H9 (cell line): ENCODE results near the gene TTN. TPM values are rescaled to one million over a fixed set of nuclear protein-coding genes. Genes with fewer than 3 reads are reported as not detected.

Source experiments
- DNase-seq: peaks from one replicate; pipeline ENCODE4 v3.0.0-alpha.2; 2017
- H2AFZ ChIP-seq: one replicate; pipeline ENCODE4 v1.6.1; 2013; ENCODE audit warnings: mild to moderate bottlenecking, low read length, control low read depth, moderate library complexity
- H2AK5ac ChIP-seq: 2 replicates; pipeline ENCODE4 v1.6.1; 2013; ENCODE audit warnings: low read length, control low read depth, mixed read lengths; ENCODE audit not compliant: insufficient read length
- H2BK120ac ChIP-seq: one replicate; pipeline ENCODE4 v1.6.1; 2013; ENCODE audit warnings: low read depth, mild to moderate bottlenecking, low read length, control low read depth, inconsistent platforms; ENCODE audit not compliant: poor library complexity, severe bottlenecking
- H2BK12ac ChIP-seq: 2 replicates; pipeline ENCODE4 v1.6.1; 2013; ENCODE audit warnings: low read length, control low read depth, mixed read lengths, low read depth; ENCODE audit not compliant: insufficient read length
- H2BK15ac ChIP-seq: 2 replicates; pipeline ENCODE4 v1.6.1; 2013; ENCODE audit warnings: low read depth, low read length, control low read depth
- H2BK20ac ChIP-seq: one replicate; pipeline ENCODE4 v1.6.1; 2013; ENCODE audit warnings: low read depth, mild to moderate bottlenecking, low read length, control low read depth, inconsistent platforms; ENCODE audit not compliant: poor library complexity, severe bottlenecking
- H2BK5ac ChIP-seq: 2 replicates; pipeline ENCODE4 v1.6.1; 2013; ENCODE audit warnings: low read length, control low read depth, mixed read lengths; ENCODE audit not compliant: insufficient read length
- H3K14ac ChIP-seq: 2 replicates; pipeline ENCODE4 v1.6.1; 2013; ENCODE audit warnings: low read length, control low read depth; ENCODE audit not compliant: insufficient read depth
- H3K18ac ChIP-seq: 2 replicates; pipeline ENCODE4 v1.6.1; 2013; ENCODE audit warnings: low read depth, mild to moderate bottlenecking, mixed read lengths, low read length, control low read depth; ENCODE audit not compliant: insufficient read length
- H3K23ac ChIP-seq: 2 replicates; pipeline ENCODE4 v1.6.1; 2013; ENCODE audit warnings: low read length, control low read depth, mixed read lengths, low read depth; ENCODE audit not compliant: insufficient read length
- H3K23me2 ChIP-seq: 2 replicates; pipeline ENCODE4 v1.6.1; 2013; ENCODE audit warnings: low read depth, mild to moderate bottlenecking, mixed read lengths, low read length, control low read depth; ENCODE audit not compliant: insufficient read length, poor library complexity, severe bottlenecking
- H3K27ac ChIP-seq: 2 replicates; pipeline ENCODE4 v1.5.1; 2013; ENCODE audit warnings: low read length, control low read depth, mixed read lengths, low read depth; ENCODE audit not compliant: insufficient read length
- H3K27me3 ChIP-seq: 2 replicates; pipeline ENCODE4 v1.6.1; 2013; ENCODE audit warnings: low read length, control low read depth, inconsistent platforms; ENCODE audit not compliant: insufficient read depth
- H3K4ac ChIP-seq: 2 replicates; pipeline ENCODE4 v1.6.1; 2013; ENCODE audit warnings: low read depth, mild to moderate bottlenecking, control low read depth, inconsistent platforms, low read length, moderate library complexity
- H3K4me1 ChIP-seq: 2 replicates; pipeline ENCODE4 v1.6.1; 2013; ENCODE audit warnings: low read length, control low read depth, inconsistent platforms; ENCODE audit not compliant: insufficient read depth
- H3K4me2 ChIP-seq: 2 replicates; pipeline ENCODE4 v1.6.1; 2013; ENCODE audit warnings: low read length, control low read depth, mixed read lengths; ENCODE audit not compliant: insufficient read length, insufficient read depth
- H3K56ac ChIP-seq: 2 replicates; pipeline ENCODE4 v1.6.1; 2013; ENCODE audit warnings: low read depth, mild to moderate bottlenecking, mixed read lengths, low read length, control low read depth; ENCODE audit not compliant: insufficient read length
- H3K79me1 ChIP-seq: 2 replicates; pipeline ENCODE4 v1.6.1; 2013; ENCODE audit warnings: low read depth, mild to moderate bottlenecking, moderate library complexity, low read length, control low read depth, inconsistent platforms; ENCODE audit not compliant: insufficient read depth, poor library complexity, severe bottlenecking
- H3K79me2 ChIP-seq: 2 replicates; pipeline ENCODE4 v1.6.1; 2013; ENCODE audit warnings: low read length, control low read depth, inconsistent platforms; ENCODE audit not compliant: insufficient read depth
- H3K9ac ChIP-seq: 2 replicates; pipeline ENCODE4 v1.6.1; 2013; ENCODE audit warnings: low read length, control low read depth, mixed read lengths; ENCODE audit not compliant: insufficient read length; ENCODE audit errors: extremely low read depth
- H3K9me3 ChIP-seq: one replicate; pipeline ENCODE4 v1.6.1; 2013; ENCODE audit warnings: low read depth, low read length, inconsistent platforms; ENCODE audit not compliant: control insufficient read depth
- H3T11ph ChIP-seq: one replicate; pipeline ENCODE4 v1.6.1; 2013; ENCODE audit warnings: mild to moderate bottlenecking, low read length, control low read depth, inconsistent platforms
- H4K20me1 ChIP-seq: one replicate; pipeline ENCODE4 v1.6.1; 2013; ENCODE audit not compliant: control insufficient read depth, insufficient read length, insufficient read depth
- H4K5ac ChIP-seq: 2 replicates; pipeline ENCODE4 v1.6.1; 2013; ENCODE audit warnings: low read depth, mild to moderate bottlenecking, mixed read lengths, low read length, control low read depth; ENCODE audit not compliant: insufficient read length
- H4K8ac ChIP-seq: replicated peaks from 2 replicates; pipeline ENCODE4 v1.6.1; 2013; ENCODE audit warnings: low read length, control low read depth, mixed read lengths, low read depth; ENCODE audit not compliant: insufficient read length
- H4K91ac ChIP-seq: 2 replicates; pipeline ENCODE4 v1.6.1; 2013; ENCODE audit warnings: low read depth, mild to moderate bottlenecking, moderate library complexity, mixed read lengths, low read length, control low read depth; ENCODE audit not compliant: insufficient read length
- H3K27ac Mint-ChIP-seq, 3 experiments: 2 replicates in 2 of 3; 3 replicates in 1 of 3; pipeline ENCODE4 v1.8.0; 2020 to 2021; ENCODE audit warnings: mixed read lengths in 3 of 3, mild to moderate bottlenecking in 1 of 3, moderate library complexity in 1 of 3
- H3K27me3 Mint-ChIP-seq: 2 replicates; pipeline ENCODE4 v1.8.0; 2021; ENCODE audit warnings: low read depth, mild to moderate bottlenecking, moderate library complexity, mixed read lengths
- H3K36me3 Mint-ChIP-seq, 3 experiments: 2 replicates in 2 of 3; 3 replicates in 1 of 3; pipeline ENCODE4 v1.8.0; 2020 to 2021; ENCODE audit warnings: low read depth in 3 of 3, mixed read lengths in 3 of 3; ENCODE audit not compliant: insufficient read depth in 1 of 3
- H3K4me1 Mint-ChIP-seq, 2 experiments: 2 replicates each; pipeline ENCODE4 v1.8.0; 2020; ENCODE audit warnings: mixed read lengths in 2 of 2
- H3K4me3 Mint-ChIP-seq, 2 experiments: 2 replicates in 1 of 2; 3 replicates in 1 of 2; pipeline ENCODE4 v1.8.0; 2020 to 2021; ENCODE audit warnings: mild to moderate bottlenecking in 2 of 2, mixed read lengths in 2 of 2, moderate library complexity in 1 of 2
- H3K9me3 Mint-ChIP-seq, 2 experiments: 2 replicates in 1 of 2; 3 replicates in 1 of 2; pipeline ENCODE4 v1.8.0; 2020; ENCODE audit warnings: mild to moderate bottlenecking in 2 of 2, mixed read lengths in 2 of 2, moderate library complexity in 1 of 2
- WGBS: extraction: QIAGEN DNeasy Blood & Tissue Kit; methylation state at CpG from one replicate; pipeline ENCODE4 v1.1.7; 2013; ENCODE audit warnings: missing lambda C conversion rate, low lambda C conversion rate, mixed read lengths; ENCODE audit not compliant: insufficient read length; ENCODE audit errors: extremely low coverage; 5-methylcytosine and 5-hydroxymethylcytosine counted together
- total RNA-seq: library from RNA; stranded (reverse); gene quantifications from 2 replicates; pipeline ENCODE4 v1.2.1, GENCODE V29; 2021
- TF ChIP-seq, protein P1 (sequence below): fragments of 200-600 bp; sonication (generic); conservative IDR thresholded peaks from 3 replicates; pipeline ENCODE4 v1.8.0; 2021; ENCODE audit warnings: antibody characterized with exemption, mild to moderate bottlenecking

Gene TTN
- total RNA-seq, 1 experiment from 2014 or later: 0.70 TPM

GRCh38 chr2:178482437-178482836 lies 324.8 kb downstream of the TTN start:
- H3K56ac ChIP-seq: no peak overlapping the region
- no peak overlapping the region for H3K27ac ChIP-seq
- H4K20me1 ChIP-seq: no peaks in the 10 kb centered on the region
- no peak overlapping the region for H3K18ac ChIP-seq
- no peak overlapping the region for H3K4me2 ChIP-seq
- no peak overlapping the region for H4K8ac ChIP-seq
- peaks cover 20 to 27% of the 10 kb centered on the region in 2 experiments for H3K4me1 Mint-ChIP-seq
- H3K9me3 ChIP-seq: no peaks in the 10 kb centered on the region
- H3K23me2 ChIP-seq: peaks cover 11% of the 10 kb centered on the region
- H3K27me3 Mint-ChIP-seq: no peaks in the 10 kb centered on the region; the same call in 1 of the 2 replicates
- H2AK5ac ChIP-seq: no peak overlapping the region
- H3K4me1 ChIP-seq: peaks cover 3% of the 10 kb centered on the region; the same call in 1 of the 2 replicates
- no peak overlapping the region for H2BK120ac ChIP-seq
- no peak overlapping the region for H4K5ac ChIP-seq
- H3K9ac ChIP-seq: no peak overlapping the region
- H3K27me3 ChIP-seq: no peaks in the 10 kb centered on the region
- no peak overlapping the region for H2BK5ac ChIP-seq
- DNase-seq: no peak
- H3K9me3 Mint-ChIP-seq: no peaks in the 10 kb centered on the region; a peak in 1 of 5 replicates
- no peak overlapping the region for H3T11ph ChIP-seq
- no peak overlapping the region for H3K4ac ChIP-seq
- no peak overlapping the region for H2BK15ac ChIP-seq
- H2BK20ac ChIP-seq: no peak overlapping the region
- WGBS: no CpG with 5 or more reads among the region's 4 CpGs
- peak overlapping the region; percentile 11 to 50; a peak in 3 of 5 replicates for H3K4me3 Mint-ChIP-seq
- no peak overlapping the region for H3K14ac ChIP-seq
- peaks cover 3% of the 10 kb centered on the region for H3K79me1 ChIP-seq
- no peak overlapping the region for H2BK12ac ChIP-seq
- H3K27ac Mint-ChIP-seq: peak overlapping the region in 1 of 3 experiments; percentile 49; a peak in 2 of 7 replicates
- H3K36me3 Mint-ChIP-seq: peaks cover 0 to 6% (median 4%) of the 10 kb centered on the region in 3 experiments; a peak in 3 of 7 replicates
- H3K23ac ChIP-seq: no peak overlapping the region
- TF ChIP-seq, protein P1, sequence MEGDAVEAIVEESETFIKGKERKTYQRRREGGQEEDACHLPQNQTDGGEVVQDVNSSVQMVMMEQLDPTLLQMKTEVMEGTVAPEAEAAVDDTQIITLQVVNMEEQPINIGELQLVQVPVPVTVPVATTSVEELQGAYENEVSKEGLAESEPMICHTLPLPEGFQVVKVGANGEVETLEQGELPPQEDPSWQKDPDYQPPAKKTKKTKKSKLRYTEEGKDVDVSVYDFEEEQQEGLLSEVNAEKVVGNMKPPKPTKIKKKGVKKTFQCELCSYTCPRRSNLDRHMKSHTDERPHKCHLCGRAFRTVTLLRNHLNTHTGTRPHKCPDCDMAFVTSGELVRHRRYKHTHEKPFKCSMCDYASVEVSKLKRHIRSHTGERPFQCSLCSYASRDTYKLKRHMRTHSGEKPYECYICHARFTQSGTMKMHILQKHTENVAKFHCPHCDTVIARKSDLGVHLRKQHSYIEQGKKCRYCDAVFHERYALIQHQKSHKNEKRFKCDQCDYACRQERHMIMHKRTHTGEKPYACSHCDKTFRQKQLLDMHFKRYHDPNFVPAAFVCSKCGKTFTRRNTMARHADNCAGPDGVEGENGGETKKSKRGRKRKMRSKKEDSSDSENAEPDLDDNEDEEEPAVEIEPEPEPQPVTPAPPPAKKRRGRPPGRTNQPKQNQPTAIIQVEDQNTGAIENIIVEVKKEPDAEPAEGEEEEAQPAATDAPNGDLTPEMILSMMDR: no peak
- no peak overlapping the region for H4K91ac ChIP-seq
- no peak overlapping the region for H2AFZ ChIP-seq
- peaks cover 3% of the 10 kb centered on the region; the same call in 1 of the 2 replicates for H3K79me2 ChIP-seq
